Calu3 (cell line): ENCODE data around the gene GRK5. TPM values are rescaled to one million over a fixed set of nuclear protein-coding genes. Genes with fewer than 3 reads are reported as not detected.

Experiments
- BruUV-seq: library from RNA; stranded (reverse); fragments of 400-500 nt; replicated peaks from 2 replicates; lab custom pipeline; 2021; lab: Mats Ljungman, UMichigan
- CTCF ChIA-PET: fragments of 300-600 bp; sonication (Branson Sonifier 250); formaldehyde crosslinking; loops from one replicate; lab custom pipeline; 2022; ENCODE audit warnings: antibody characterized with exemption; lab: Charles Lee
- DNase-seq: peaks from one replicate; pipeline ENCODE4 v3.0.0; 2022
- H3K27ac Mint-ChIP-seq: one replicate; pipeline ENCODE4 v1.8.0; 2022; ENCODE audit warnings: mixed read lengths; ENCODE audit not compliant: unreplicated experiment
- H3K27me3 Mint-ChIP-seq: one replicate; pipeline ENCODE4 v1.8.0; 2022; ENCODE audit warnings: mixed read lengths; ENCODE audit not compliant: unreplicated experiment
- H3K36me3 Mint-ChIP-seq: one replicate; pipeline ENCODE4 v1.8.0; 2022; ENCODE audit warnings: mild to moderate bottlenecking, moderate library complexity, mixed read lengths; ENCODE audit not compliant: insufficient read depth, unreplicated experiment
- H3K4me1 Mint-ChIP-seq: one replicate; pipeline ENCODE4 v1.8.0; 2022; ENCODE audit warnings: mild to moderate bottlenecking, low read depth, mixed read lengths; ENCODE audit not compliant: unreplicated experiment
- H3K4me3 Mint-ChIP-seq: one replicate; pipeline ENCODE4 v1.8.0; 2022; ENCODE audit warnings: mild to moderate bottlenecking, low read depth, moderate library complexity, mixed read lengths; ENCODE audit not compliant: unreplicated experiment
- H3K9me3 Mint-ChIP-seq: one replicate; pipeline ENCODE4 v1.8.0; 2022; ENCODE audit warnings: low read depth, mixed read lengths; ENCODE audit not compliant: unreplicated experiment
- intact Hi-C: fragments of 100-400 bp; cut with micrococcal nuclease; formaldehyde crosslinking; loops from one replicate; pipeline ENCODE4 v1.10.0; 2022; ENCODE audit not compliant: unreplicated experiment
- total RNA-seq: library from RNA; stranded (reverse); gene quantifications from 2 replicates; pipeline ENCODE4 v1.2.3, GENCODE V29; 2022
- TF ChIP-seq, protein P1 (sequence below): fragments of 200-600 bp; IDR thresholded peaks from one replicate; pipeline ENCODE4 v1.8.0; 2022; ENCODE audit warnings: antibody characterized with exemption; ENCODE audit not compliant: unreplicated experiment

The GRK5 gene
- total RNA-seq, 1 experiment from 2014 or later, result 4.4 TPM

DNA sequence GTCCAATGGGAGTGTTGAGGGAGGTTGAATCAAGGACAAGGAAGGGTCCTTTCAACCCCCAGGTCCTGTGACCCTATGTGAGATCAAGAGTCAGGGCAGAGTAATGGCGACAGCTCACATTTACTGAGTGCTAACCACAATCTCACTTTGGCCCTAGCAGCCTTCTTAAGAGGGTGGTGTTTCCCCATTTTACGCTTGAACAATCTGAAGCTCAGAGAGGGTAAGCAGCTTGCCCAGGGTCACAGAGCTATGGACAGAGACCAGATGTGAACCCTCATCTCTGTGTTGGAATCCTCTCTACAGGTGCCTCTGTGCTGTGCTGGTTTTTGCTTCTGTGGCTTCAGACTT, 102.0 kb downstream of the GRK5 start:
- H3K4me1 Mint-ChIP-seq, result no peaks in the 10 kb centered on the region
- BruUV-seq, result no TSS peak

DNA sequence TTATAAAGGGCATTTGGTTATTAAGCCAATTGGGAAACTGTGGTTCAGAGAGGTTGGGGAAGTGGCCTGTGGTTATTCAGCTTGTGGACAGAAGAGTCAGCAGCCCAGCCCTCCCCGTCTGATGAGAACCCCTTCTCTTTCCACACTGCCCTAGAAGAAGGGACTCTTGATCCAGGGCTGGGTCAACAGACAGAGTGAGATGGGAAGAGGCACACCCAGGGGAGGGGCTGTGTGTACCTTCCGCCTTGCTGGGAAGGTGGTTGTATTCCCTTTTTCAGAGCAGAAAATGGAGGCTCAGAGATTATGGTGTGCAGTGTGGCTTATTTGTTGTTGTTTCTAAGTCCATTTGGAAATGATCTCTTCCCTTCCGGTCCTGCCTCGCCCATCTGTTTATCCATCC, 103.4 kb downstream of the GRK5 start:
- intact Hi-C loops, result no loop called here
- no peak overlapping the region for H3K27ac Mint-ChIP-seq

More for the DNA sequence above, 102.0 kb downstream of the GRK5 start:
- no peak overlapping the region for H3K27ac Mint-ChIP-seq
- no peaks in the 10 kb centered on the region for H3K9me3 Mint-ChIP-seq
- H3K4me3 Mint-ChIP-seq, result no peak overlapping the region
- TF ChIP-seq, protein P1, sequence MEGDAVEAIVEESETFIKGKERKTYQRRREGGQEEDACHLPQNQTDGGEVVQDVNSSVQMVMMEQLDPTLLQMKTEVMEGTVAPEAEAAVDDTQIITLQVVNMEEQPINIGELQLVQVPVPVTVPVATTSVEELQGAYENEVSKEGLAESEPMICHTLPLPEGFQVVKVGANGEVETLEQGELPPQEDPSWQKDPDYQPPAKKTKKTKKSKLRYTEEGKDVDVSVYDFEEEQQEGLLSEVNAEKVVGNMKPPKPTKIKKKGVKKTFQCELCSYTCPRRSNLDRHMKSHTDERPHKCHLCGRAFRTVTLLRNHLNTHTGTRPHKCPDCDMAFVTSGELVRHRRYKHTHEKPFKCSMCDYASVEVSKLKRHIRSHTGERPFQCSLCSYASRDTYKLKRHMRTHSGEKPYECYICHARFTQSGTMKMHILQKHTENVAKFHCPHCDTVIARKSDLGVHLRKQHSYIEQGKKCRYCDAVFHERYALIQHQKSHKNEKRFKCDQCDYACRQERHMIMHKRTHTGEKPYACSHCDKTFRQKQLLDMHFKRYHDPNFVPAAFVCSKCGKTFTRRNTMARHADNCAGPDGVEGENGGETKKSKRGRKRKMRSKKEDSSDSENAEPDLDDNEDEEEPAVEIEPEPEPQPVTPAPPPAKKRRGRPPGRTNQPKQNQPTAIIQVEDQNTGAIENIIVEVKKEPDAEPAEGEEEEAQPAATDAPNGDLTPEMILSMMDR, result no peak
- H3K27me3 Mint-ChIP-seq, result peaks cover 13% of the 10 kb centered on the region
- DNase-seq, result no peak
- CTCF ChIA-PET, result no interaction called here
- no peaks in the 10 kb centered on the region for H3K36me3 Mint-ChIP-seq
- intact Hi-C loops, result no loop called here

DNA sequence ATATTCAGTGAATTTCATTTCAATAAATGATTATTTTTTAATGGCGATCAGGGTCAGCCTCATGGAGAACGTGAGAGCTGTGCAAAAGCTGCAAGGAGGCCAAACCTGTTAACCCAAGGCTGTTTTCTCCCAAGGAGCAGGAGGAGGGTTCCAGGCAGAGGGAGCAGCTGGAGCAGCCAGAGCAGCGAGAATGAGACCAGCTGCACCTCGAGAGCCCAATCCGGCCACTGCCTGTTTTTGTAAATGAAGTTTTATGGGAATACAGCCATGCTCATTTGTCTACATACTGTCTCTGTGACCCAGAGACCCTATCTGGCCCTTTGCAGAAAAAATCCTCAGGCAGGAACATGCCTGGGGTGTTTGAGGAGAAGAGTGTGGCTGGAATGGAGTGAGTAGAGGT, 104.9 kb downstream of the GRK5 start:
- DNase-seq, result no peak
- H3K9me3 Mint-ChIP-seq, result no peaks in the 10 kb centered on the region
- no peak overlapping the region for H3K4me3 Mint-ChIP-seq
- H3K27me3 Mint-ChIP-seq, result no peaks in the 10 kb centered on the region
- peaks cover 14% of the 10 kb centered on the region for H3K4me1 Mint-ChIP-seq
- TF ChIP-seq, protein P1, result no peak
- CTCF ChIA-PET, result no interaction called here
- H3K27ac Mint-ChIP-seq, result no peak overlapping the region
- no peaks in the 10 kb centered on the region for H3K36me3 Mint-ChIP-seq
- BruUV-seq, result no TSS peak
- intact Hi-C loops, result no loop called here

More for the DNA sequence above, 103.4 kb downstream of the GRK5 start:
- no peak for DNase-seq
- Mint-ChIP-seq H3K27me3 (peaks cover 1% of the 10 kb centered on the region), H3K36me3 (no peaks in the 10 kb centered on the region), H3K4me3 (no peak overlapping the region), H3K4me1 (peaks cover 5% of the 10 kb centered on the region), H3K9me3 (no peaks in the 10 kb centered on the region)
- TF ChIP-seq, protein P1, result no peak
- no TSS peak for BruUV-seq
- CTCF ChIA-PET, result no interaction called here

DNA sequence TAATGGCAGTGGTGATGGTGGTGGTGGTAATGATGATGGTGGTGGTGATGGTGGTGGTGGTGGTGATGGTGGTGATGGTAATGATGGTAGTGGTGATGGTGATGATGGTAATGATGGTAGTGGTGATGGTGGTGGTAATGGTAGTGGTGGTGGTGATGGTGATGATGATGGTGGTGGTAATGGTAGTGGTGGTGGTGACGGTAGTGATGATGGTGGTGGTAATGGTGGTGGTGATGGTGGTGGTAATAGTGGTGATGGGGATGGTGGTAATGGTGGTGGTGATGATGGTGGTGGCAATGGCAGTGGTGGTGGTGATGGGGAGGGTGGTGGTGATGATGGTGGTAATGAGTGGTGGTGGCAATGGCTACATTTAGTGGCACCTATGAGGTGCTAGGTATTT, 105.7 kb downstream of the GRK5 start:
- no peaks in the 10 kb centered on the region for H3K27me3 Mint-ChIP-seq
- DNase-seq, result no peak
- no peak overlapping the region for H3K4me3 Mint-ChIP-seq
- CTCF ChIA-PET, result no interaction called here
- intact Hi-C loops, result no loop called here
- TF ChIP-seq, protein P1, result no peak
- no peaks in the 10 kb centered on the region for H3K36me3 Mint-ChIP-seq
- BruUV-seq, result no TSS peak
- H3K4me1 Mint-ChIP-seq, result peaks cover 17% of the 10 kb centered on the region
- no peaks in the 10 kb centered on the region for H3K9me3 Mint-ChIP-seq
- H3K27ac Mint-ChIP-seq, result no peak overlapping the region
